Measurements from ENCODE around the gene TSPEAR.

Gene TSPEAR

DNA sequence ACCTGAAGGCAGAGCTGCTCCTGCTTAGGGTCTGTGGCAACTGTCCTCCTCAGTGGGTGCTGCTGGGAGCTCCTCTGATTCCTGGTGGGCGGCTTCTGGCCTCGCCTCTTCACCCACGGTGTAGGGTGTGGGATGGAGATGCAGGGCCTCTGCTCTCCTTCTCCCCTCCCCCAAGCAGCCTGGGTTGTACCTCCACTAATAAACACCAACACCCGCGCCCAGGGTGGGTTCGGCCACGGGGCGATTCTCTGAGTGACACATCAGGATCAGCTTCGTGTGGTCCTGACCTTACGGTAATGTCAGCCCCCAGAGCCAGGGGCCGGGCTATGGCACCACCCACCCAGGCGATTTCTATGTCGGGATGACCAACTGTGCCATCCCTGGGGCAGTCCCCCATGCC lies 195.0 kb downstream of the TSPEAR start:
- peaks cover 6% of the 10 kb centered on the region; the same call in 1 of the 2 replicates for H3K27me3 ChIP-seq
- DNase-seq: no peak
- H3K4me1 ChIP-seq: no peaks in the 10 kb centered on the region
- H3K36me3 ChIP-seq: no peaks in the 10 kb centered on the region
- no peak overlapping the region for H3K4me3 ChIP-seq (ENCODE audit: low read depth, low read length)
- no peaks in the 10 kb centered on the region for H3K9me3 ChIP-seq
- TF ChIP-seq, protein P1, sequence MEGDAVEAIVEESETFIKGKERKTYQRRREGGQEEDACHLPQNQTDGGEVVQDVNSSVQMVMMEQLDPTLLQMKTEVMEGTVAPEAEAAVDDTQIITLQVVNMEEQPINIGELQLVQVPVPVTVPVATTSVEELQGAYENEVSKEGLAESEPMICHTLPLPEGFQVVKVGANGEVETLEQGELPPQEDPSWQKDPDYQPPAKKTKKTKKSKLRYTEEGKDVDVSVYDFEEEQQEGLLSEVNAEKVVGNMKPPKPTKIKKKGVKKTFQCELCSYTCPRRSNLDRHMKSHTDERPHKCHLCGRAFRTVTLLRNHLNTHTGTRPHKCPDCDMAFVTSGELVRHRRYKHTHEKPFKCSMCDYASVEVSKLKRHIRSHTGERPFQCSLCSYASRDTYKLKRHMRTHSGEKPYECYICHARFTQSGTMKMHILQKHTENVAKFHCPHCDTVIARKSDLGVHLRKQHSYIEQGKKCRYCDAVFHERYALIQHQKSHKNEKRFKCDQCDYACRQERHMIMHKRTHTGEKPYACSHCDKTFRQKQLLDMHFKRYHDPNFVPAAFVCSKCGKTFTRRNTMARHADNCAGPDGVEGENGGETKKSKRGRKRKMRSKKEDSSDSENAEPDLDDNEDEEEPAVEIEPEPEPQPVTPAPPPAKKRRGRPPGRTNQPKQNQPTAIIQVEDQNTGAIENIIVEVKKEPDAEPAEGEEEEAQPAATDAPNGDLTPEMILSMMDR (IDR thresholded peaks at IDR 0.05; ENCODE audit: low read depth, low read length): no peak

DNA sequence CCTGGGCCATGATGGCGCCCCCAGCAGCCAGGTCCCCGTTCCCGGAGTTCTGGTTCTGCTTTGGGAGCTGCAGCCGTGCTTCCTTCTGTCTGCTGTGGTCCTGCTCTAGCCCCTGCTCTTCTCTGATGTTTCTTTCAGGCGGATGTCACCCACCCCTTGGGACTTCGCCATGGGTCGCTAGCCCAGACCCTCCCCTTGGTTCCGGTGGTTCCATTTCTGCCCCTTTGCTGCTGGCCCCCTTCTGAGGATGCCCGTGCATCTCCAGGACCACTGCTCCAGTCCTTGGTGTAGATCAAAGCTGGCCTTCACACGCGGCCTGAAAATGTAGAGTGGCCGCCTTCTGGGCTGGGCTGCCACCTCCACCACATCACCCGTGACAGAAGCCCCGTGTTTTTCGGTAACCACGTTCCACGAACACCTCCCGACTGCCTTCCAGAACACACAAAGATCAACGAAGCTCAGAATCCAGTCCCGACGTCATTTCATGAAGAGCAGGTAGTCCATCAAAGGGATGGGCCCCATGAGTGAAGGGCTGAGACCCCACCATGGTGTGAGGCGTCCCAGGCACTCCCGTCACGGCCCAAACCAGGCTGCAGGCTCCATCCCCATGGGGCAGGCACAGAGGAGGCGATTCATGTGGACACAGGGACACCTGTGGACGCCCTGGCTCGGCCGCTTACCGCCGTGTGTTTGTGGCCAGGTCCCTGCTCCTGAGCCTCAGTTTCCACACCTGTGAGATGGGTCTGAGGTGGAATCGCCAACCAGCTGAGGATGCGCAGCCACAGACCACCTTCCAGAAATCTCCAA lies 195.8 kb downstream of the TSPEAR start:
- no peak for DNase-seq
- TF ChIP-seq, protein P1 (IDR thresholded peaks at IDR 0.05; ENCODE audit: low read depth, low read length): no peak
- no peaks in the 10 kb centered on the region for H3K9me3 ChIP-seq
- H3K4me1 ChIP-seq: no peaks in the 10 kb centered on the region
- peaks cover 10% of the 10 kb centered on the region; the same call in 1 of the 2 replicates for H3K27me3 ChIP-seq
- no peaks in the 10 kb centered on the region for H3K36me3 ChIP-seq
- no peak overlapping the region for H3K4me3 ChIP-seq (ENCODE audit: low read depth, low read length)

DNA sequence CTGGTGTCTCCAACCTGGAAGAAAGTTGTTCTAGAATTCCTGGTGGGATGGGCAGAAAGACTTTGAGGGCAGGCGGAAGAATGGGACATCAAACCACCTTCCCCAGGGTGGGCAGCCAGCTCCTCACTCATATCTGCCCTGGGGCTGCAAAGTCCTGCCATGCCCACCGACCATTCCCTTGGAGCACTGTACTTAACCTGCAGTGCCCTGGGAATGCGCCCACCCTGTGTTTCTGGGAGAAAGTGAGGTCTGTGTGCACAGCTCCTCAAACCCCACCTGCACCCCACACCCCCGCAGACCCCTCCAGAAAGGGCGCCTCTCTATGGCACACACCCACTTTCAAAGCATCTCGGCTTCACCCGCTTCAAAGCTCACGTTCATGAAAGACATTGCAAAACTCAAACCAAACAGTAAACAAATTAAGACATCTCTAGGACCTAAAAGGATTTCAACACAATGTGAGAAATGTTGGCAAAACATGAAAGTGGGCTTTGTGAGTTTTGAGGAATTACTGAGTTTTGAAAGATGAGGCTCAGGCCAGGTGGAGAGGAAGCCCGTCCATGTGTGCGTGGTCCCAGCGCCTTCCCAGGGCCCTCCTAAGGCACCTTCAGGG lies 196.5 kb downstream of the TSPEAR start:
- no peaks in the 10 kb centered on the region for H3K9me3 ChIP-seq
- H3K36me3 ChIP-seq: no peaks in the 10 kb centered on the region
- TF ChIP-seq, protein P1 (IDR thresholded peaks at IDR 0.05; ENCODE audit: low read depth, low read length): no peak
- H3K4me1 ChIP-seq: no peaks in the 10 kb centered on the region
- no peak overlapping the region for H3K4me3 ChIP-seq (ENCODE audit: low read depth, low read length)
- H3K27me3 ChIP-seq: peaks cover 10% of the 10 kb centered on the region; the same call in 1 of the 2 replicates
- DNase-seq: no peak

- no peak for DNase-seq
- no peak overlapping the region for H3K4me3 ChIP-seq (ENCODE audit: low read depth, low read length)
- H3K4me1 ChIP-seq: no peaks in the 10 kb centered on the region
- H3K9me3 ChIP-seq: no peaks in the 10 kb centered on the region
- H3K36me3 ChIP-seq: no peaks in the 10 kb centered on the region
- TF ChIP-seq, protein P1 (IDR thresholded peaks at IDR 0.05; ENCODE audit: low read depth, low read length): no peak
- H3K27me3 ChIP-seq: peaks cover 10% of the 10 kb centered on the region; the same call in 1 of the 2 replicates
These were observed 197.2 kb downstream of the TSPEAR start for GRCh38 chr21:44514218-44514520.

DNA sequence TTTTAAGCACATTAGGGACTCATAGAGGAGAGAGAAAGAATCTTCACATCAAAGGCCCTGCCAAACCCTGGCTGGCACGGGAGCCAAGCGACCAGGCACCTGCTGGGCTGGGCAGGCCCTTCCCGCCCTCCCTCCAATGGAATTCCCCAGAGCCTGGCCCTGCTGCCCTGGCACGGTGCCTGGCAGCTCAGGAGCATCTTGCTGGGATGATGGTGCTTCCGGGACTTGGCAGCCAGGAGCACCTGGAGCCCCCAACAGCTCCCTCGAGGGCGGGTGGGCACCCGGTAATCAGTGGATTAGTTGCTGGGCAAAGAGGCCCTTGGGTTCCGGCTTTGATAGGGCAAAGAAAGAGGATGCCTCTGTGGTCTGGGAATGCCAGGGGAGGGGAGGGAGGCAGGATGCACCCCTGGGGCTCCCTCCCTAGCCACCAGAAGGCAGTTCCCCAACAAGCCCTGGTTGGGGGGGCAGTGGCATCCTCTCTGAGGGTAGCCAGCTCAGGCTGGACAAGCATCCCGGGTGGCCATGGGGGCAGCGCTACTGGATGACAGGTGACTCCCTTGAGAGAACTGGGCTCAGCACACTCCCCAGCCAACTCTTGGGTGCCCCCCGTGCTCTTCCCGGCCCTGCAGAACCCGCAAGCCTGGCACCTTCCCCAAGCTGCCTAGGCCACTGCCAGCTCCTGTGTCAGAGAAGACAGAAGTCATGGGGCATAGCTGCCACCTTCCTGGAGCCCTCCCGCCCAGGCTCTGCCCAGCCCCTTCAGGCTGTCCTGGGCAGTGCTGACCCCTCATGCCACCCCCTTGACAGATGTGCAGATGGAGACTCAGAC lies 197.8 kb downstream of the TSPEAR start:
- H3K4me3 ChIP-seq (ENCODE audit: low read depth, low read length): no peak overlapping the region
- no peaks in the 10 kb centered on the region for H3K4me1 ChIP-seq
- H3K27me3 ChIP-seq: peaks cover 16% of the 10 kb centered on the region
- no peak for DNase-seq
- H3K36me3 ChIP-seq: no peaks in the 10 kb centered on the region
- H3K9me3 ChIP-seq: no peaks in the 10 kb centered on the region
- TF ChIP-seq, protein P1 (IDR thresholded peaks at IDR 0.05; ENCODE audit: low read depth, low read length): no peak
